Loucy (cell line): Measurements from ENCODE around the gene LPO.

Experiments used
- EZH2phosphoT487 ChIP-seq: fragments of 200-600 bp; IDR thresholded peaks from 2 replicates; pipeline ENCODE4 v1.6.1; 2018; ENCODE audit warnings: antibody characterized with exemption, mild to moderate bottlenecking, moderate library complexity, borderline replicate concordance
- TF ChIP-seq, protein P1 (sequence below): fragments of 200-600 bp; sonication (generic); conservative IDR thresholded peaks from 2 replicates; pipeline ENCODE4 v1.5.1; 2014; ENCODE audit warnings: mild to moderate bottlenecking, antibody characterized with exemption, low read length

DNA sequence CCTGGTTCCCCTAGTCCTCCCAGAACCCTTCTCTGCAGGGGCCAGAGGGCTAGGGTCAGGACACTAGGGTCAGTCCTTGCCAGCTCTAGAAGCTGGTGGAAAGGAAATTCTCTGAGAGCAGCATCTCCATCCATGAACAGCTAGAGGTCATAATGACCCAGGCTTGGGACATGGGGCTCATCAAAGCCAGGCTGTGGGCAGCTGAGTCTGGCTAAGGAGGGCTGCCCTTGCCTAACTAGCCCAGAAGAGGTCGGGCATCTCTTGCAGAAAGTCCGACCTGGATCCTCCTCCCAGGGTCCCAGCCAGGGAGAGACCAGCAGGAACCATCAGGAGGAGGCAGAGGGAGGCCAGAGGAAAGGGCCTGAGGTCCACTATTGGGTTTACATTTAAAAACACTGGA lies 38.0 kb downstream of the LPO start:
- TF ChIP-seq, protein P1, sequence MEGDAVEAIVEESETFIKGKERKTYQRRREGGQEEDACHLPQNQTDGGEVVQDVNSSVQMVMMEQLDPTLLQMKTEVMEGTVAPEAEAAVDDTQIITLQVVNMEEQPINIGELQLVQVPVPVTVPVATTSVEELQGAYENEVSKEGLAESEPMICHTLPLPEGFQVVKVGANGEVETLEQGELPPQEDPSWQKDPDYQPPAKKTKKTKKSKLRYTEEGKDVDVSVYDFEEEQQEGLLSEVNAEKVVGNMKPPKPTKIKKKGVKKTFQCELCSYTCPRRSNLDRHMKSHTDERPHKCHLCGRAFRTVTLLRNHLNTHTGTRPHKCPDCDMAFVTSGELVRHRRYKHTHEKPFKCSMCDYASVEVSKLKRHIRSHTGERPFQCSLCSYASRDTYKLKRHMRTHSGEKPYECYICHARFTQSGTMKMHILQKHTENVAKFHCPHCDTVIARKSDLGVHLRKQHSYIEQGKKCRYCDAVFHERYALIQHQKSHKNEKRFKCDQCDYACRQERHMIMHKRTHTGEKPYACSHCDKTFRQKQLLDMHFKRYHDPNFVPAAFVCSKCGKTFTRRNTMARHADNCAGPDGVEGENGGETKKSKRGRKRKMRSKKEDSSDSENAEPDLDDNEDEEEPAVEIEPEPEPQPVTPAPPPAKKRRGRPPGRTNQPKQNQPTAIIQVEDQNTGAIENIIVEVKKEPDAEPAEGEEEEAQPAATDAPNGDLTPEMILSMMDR = no peak
- TF ChIP-seq EZH2phosphoT487 = no peak
